ENCODE results near the gene TMEM81. TPM values are rescaled to one million over a fixed set of nuclear protein-coding genes. Genes with fewer than 3 reads are reported as not detected.

TMEM81 gene
- total RNA-seq, 1 donor from 2014 or later = 3.5 TPM

- no peaks in the 10 kb centered on the region for H3K9me3 ChIP-seq
- H3K27me3 ChIP-seq = no peaks in the 10 kb centered on the region
- TF ChIP-seq, protein P1, sequence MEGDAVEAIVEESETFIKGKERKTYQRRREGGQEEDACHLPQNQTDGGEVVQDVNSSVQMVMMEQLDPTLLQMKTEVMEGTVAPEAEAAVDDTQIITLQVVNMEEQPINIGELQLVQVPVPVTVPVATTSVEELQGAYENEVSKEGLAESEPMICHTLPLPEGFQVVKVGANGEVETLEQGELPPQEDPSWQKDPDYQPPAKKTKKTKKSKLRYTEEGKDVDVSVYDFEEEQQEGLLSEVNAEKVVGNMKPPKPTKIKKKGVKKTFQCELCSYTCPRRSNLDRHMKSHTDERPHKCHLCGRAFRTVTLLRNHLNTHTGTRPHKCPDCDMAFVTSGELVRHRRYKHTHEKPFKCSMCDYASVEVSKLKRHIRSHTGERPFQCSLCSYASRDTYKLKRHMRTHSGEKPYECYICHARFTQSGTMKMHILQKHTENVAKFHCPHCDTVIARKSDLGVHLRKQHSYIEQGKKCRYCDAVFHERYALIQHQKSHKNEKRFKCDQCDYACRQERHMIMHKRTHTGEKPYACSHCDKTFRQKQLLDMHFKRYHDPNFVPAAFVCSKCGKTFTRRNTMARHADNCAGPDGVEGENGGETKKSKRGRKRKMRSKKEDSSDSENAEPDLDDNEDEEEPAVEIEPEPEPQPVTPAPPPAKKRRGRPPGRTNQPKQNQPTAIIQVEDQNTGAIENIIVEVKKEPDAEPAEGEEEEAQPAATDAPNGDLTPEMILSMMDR (IDR thresholded peaks at IDR 0.05) = no peak
- DNase-seq (peak; percentile 51), ATAC-seq (no peak)
- H3K27ac ChIP-seq = no peak overlapping the region
- H3K36me3 ChIP-seq = no peaks in the 10 kb centered on the region
- no peak overlapping the region for H3K4me3 ChIP-seq
- intact Hi-C loops (cut with DNase I) = no loop called here
- no peaks in the 10 kb centered on the region for H3K4me1 ChIP-seq
These were observed 10.7 kb downstream of the TMEM81 start for GRCh38 chr1:205073511-205073910.

GRCh38 chr1:205072881-205073280 is 11.4 kb downstream of the TMEM81 start:
- H3K36me3 ChIP-seq = no peaks in the 10 kb centered on the region
- no peak overlapping the region for H3K27ac ChIP-seq
- TF ChIP-seq, protein P1 (IDR thresholded peaks at IDR 0.05) = no peak
- intact Hi-C loops (cut with DNase I) = no loop called here
- no peak for ATAC-seq
- H3K27me3 ChIP-seq = no peaks in the 10 kb centered on the region
- no peaks in the 10 kb centered on the region for H3K4me1 ChIP-seq
- H3K4me3 ChIP-seq = no peak overlapping the region
- peak; percentile 18 for DNase-seq
- H3K9me3 ChIP-seq = no peaks in the 10 kb centered on the region

- Histone ChIP-seq H3K9me3 (no peaks in the 10 kb centered on the region), H3K27ac (no peak overlapping the region), H3K4me1 (no peaks in the 10 kb centered on the region), H3K27me3 (no peaks in the 10 kb centered on the region), H3K36me3 (no peaks in the 10 kb centered on the region), H3K4me3 (no peak overlapping the region)
- TF ChIP-seq, protein P1 (IDR thresholded peaks at IDR 0.05) = no peak
- no peak for ATAC-seq
- DNase-seq = peak; percentile 37
- intact Hi-C loops (cut with DNase I) = no loop called here
These were observed 12.0 kb downstream of the TMEM81 start for GRCh38 chr1:205072286-205072685.

- DNase-seq = peak; percentile 30
- TF ChIP-seq, protein P1 (IDR thresholded peaks at IDR 0.05) = no peak
These were observed 12.5 kb downstream of the TMEM81 start for GRCh38 chr1:205071801-205072200.

GRCh38 chr1:205071028-205071409 is 13.2 kb downstream of the TMEM81 start:
- Histone ChIP-seq H3K27ac (no peak overlapping the region), H3K36me3 (no peaks in the 10 kb centered on the region), H3K27me3 (no peaks in the 10 kb centered on the region), H3K4me1 (no peaks in the 10 kb centered on the region), H3K4me3 (no peak overlapping the region), H3K9me3 (no peaks in the 10 kb centered on the region)
- DNase-seq = peak; percentile 31
- intact Hi-C loops (cut with DNase I) = no loop called here
- TF ChIP-seq, protein P1 (IDR thresholded peaks at IDR 0.05) = no peak
- ATAC-seq = no peak

More at GRCh38 chr1:205071801-205072200, 12.5 kb downstream of the TMEM81 start:
- Histone ChIP-seq H3K4me3 (no peak overlapping the region), H3K27ac (no peak overlapping the region), H3K9me3 (no peaks in the 10 kb centered on the region), H3K4me1 (no peaks in the 10 kb centered on the region), H3K27me3 (no peaks in the 10 kb centered on the region), H3K36me3 (no peaks in the 10 kb centered on the region)
- intact Hi-C loops (cut with DNase I) = no loop called here
- ATAC-seq = no peak

Data from upper lobe of right lung (tissue), 1 donor.